Neuronal stem cell (in vitro differentiated cells): ENCODE results near the gene PTPRG.

ENCODE experiments used
- DNase-seq: peaks from one replicate; pipeline ENCODE4 v3.0.0-alpha.2; 2013; ENCODE audit warnings: low spot score
- H2AFZ ChIP-seq: one replicate; pipeline ENCODE4 v1.6.1; 2013; ENCODE audit warnings: mild to moderate bottlenecking, low read length, inconsistent platforms
- H2AK5ac ChIP-seq: 2 replicates; pipeline ENCODE4 v1.6.1; 2013; ENCODE audit warnings: low read depth, mild to moderate bottlenecking, inconsistent platforms, low read length, moderate library complexity, mixed read lengths
- H2BK120ac ChIP-seq: 2 replicates; pipeline ENCODE4 v1.6.1; 2013; ENCODE audit warnings: low read depth, mild to moderate bottlenecking, inconsistent platforms, low read length, moderate library complexity, mixed read lengths
- H2BK12ac ChIP-seq: one replicate; pipeline ENCODE4 v1.6.1; 2013; ENCODE audit warnings: low read length, inconsistent platforms
- H2BK15ac ChIP-seq: 2 replicates; pipeline ENCODE4 v1.6.1; 2013; ENCODE audit warnings: mild to moderate bottlenecking, low read length, inconsistent platforms, mixed read lengths
- H2BK5ac ChIP-seq: one replicate; pipeline ENCODE4 v1.6.1; 2013; ENCODE audit warnings: inconsistent platforms, mild to moderate bottlenecking, low read length, moderate library complexity
- H3K14ac ChIP-seq: one replicate; pipeline ENCODE4 v1.6.1; 2013; ENCODE audit warnings: low read length, inconsistent platforms
- H3K18ac ChIP-seq: 2 replicates; pipeline ENCODE4 v1.6.1; 2013; ENCODE audit warnings: low read length, inconsistent platforms
- H3K23ac ChIP-seq: 2 replicates; pipeline ENCODE4 v1.6.1; 2013; ENCODE audit warnings: low read depth, mild to moderate bottlenecking, mixed read lengths, low read length, inconsistent platforms; ENCODE audit not compliant: poor library complexity
- H3K27ac ChIP-seq: replicated peaks from 3 replicates; pipeline ENCODE4 v1.5.1; 2013; ENCODE audit warnings: low read length, inconsistent platforms
- H3K27me3 ChIP-seq, 3 experiments: 2 replicates each; pipeline ENCODE4 v1.6.1; 2013; ENCODE audit warnings: low read length in 3 of 3, mild to moderate bottlenecking in 2 of 3, inconsistent platforms in 1 of 3, low read depth in 1 of 3, mixed read lengths in 1 of 3, moderate library complexity in 1 of 3; ENCODE audit not compliant: control insufficient read depth in 3 of 3, insufficient read depth in 3 of 3
- H3K36me3 ChIP-seq, 2 donors: replicated peaks in 1 of 2; 2 replicates each; pipeline ENCODE4 v1.6.1; 2013; ENCODE audit warnings: low read length in 2 of 2; ENCODE audit not compliant: control insufficient read depth in 2 of 2, insufficient read depth in 2 of 2
- H3K4ac ChIP-seq: 2 replicates; pipeline ENCODE4 v1.6.1; 2013; ENCODE audit warnings: inconsistent platforms, mild to moderate bottlenecking, low read length, moderate library complexity
- H3K4me1 ChIP-seq, 2 donors: 1 replicate in 1 of 2; 2 replicates in 1 of 2; pipeline ENCODE4 v1.6.1; 2013; ENCODE audit warnings: low read length in 2 of 2, low read depth in 1 of 2; ENCODE audit not compliant: control insufficient read depth in 2 of 2, insufficient read depth in 1 of 2
- H3K4me2 ChIP-seq: one replicate; pipeline ENCODE4 v1.6.1; 2013; ENCODE audit warnings: mild to moderate bottlenecking, low read length, inconsistent platforms; ENCODE audit not compliant: insufficient read depth, poor library complexity, severe bottlenecking
- H3K4me3 ChIP-seq, 2 donors: 2 replicates each; pipeline ENCODE4 v1.5.1; 2013; ENCODE audit warnings: low read length in 2 of 2, mild to moderate bottlenecking in 2 of 2, inconsistent platforms in 1 of 2, moderate library complexity in 1 of 2
- H3K79me1 ChIP-seq: one replicate; pipeline ENCODE4 v1.6.1; 2013; ENCODE audit warnings: low read depth, mild to moderate bottlenecking, inconsistent platforms, low read length, moderate library complexity
- H3K9ac ChIP-seq: one replicate; pipeline ENCODE4 v1.6.1; 2013; ENCODE audit warnings: mild to moderate bottlenecking, low read depth, low read length, inconsistent platforms; ENCODE audit not compliant: poor library complexity
- H3K9me3 ChIP-seq, 2 donors: replicated peaks in 1 of 2; 2 replicates each; pipeline versions ENCODE3 to v1.6.1; 2013; ENCODE audit warnings: low read length in 2 of 2, mild to moderate bottlenecking in 2 of 2, inconsistent platforms in 1 of 2, low read depth in 1 of 2, mixed read lengths in 1 of 2, moderate library complexity in 1 of 2; ENCODE audit not compliant: control insufficient read depth in 2 of 2, insufficient read depth in 1 of 2
- H4K8ac ChIP-seq: one replicate; pipeline ENCODE4 v1.6.1; 2013; ENCODE audit warnings: low read depth, mild to moderate bottlenecking, inconsistent platforms, low read length, moderate library complexity
- H4K91ac ChIP-seq: one replicate; pipeline ENCODE4 v1.6.1; 2013; ENCODE audit warnings: low read length, low read depth, mild to moderate bottlenecking, inconsistent platforms; ENCODE audit not compliant: poor library complexity
- WGBS, 2 donors: extraction: QIAGEN DNeasy Blood & Tissue Kit; methylation state at CpG; one replicate each; pipeline ENCODE4 v1.1.7; 2013; ENCODE audit warnings: missing lambda C conversion rate in 2 of 2, mixed read lengths in 1 of 2; ENCODE audit not compliant: insufficient read length in 2 of 2, insufficient replicate concordance in 1 of 2; ENCODE audit errors: extremely low coverage in 2 of 2; 5-methylcytosine and 5-hydroxymethylcytosine counted together

Gene PTPRG

DNA sequence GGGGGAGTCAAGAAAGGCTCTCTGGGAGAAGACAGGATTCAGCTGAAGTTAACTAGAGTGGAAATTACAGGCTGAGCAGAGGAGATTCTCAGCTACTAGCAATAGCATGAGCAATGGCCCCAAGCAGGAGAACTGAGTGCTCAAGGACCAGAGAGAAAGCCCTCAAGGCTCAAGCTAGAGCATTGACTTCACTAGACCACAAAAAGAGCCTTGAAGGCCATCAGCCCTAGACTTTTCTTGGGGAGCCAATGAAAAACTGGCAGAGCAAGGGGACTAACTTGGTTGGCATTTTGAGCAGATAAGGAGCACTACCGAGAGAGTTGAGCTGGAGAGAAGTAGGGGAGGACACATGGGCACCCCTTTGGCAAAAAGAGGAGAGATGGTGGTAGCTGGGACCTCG, 534.4 kb downstream of the PTPRG start:
- H2BK120ac ChIP-seq: no peak overlapping the region
- H4K91ac ChIP-seq: no peak overlapping the region
- H3K4me3 ChIP-seq: no peak overlapping the region
- H2AFZ ChIP-seq: no peak overlapping the region
- no peaks in the 10 kb centered on the region for H3K4me1 ChIP-seq
- WGBS, 2 donors: no CpG with 5 or more reads among the region's 2 CpGs
- H2BK5ac ChIP-seq: no peak overlapping the region
- H3K79me1 ChIP-seq: no peaks in the 10 kb centered on the region
- no peak overlapping the region for H4K8ac ChIP-seq
- H3K9ac ChIP-seq: no peak overlapping the region
- H2AK5ac ChIP-seq: no peak overlapping the region
- no peak overlapping the region for H2BK12ac ChIP-seq
- H3K4ac ChIP-seq: no peak overlapping the region
- H2BK15ac ChIP-seq: no peak overlapping the region
- H3K27ac ChIP-seq: no peak overlapping the region
- no peaks in the 10 kb centered on the region for H3K9me3 ChIP-seq
- no peak overlapping the region for H3K23ac ChIP-seq
- no peak overlapping the region for H3K4me2 ChIP-seq
- no peak overlapping the region for H3K18ac ChIP-seq
- H3K36me3 ChIP-seq: no peaks in the 10 kb centered on the region
- H3K27me3 ChIP-seq: no peaks in the 10 kb centered on the region
- no peak for DNase-seq
- no peak overlapping the region for H3K14ac ChIP-seq

- H3K18ac ChIP-seq: no peak overlapping the region
- no peak overlapping the region for H2AK5ac ChIP-seq
- no CpG with 5 or more reads among the region's 1 CpG for WGBS, 2 donors
- H3K4me1 ChIP-seq: no peaks in the 10 kb centered on the region
- no peak overlapping the region for H2BK12ac ChIP-seq
- no peaks in the 10 kb centered on the region for H3K79me1 ChIP-seq
- H2BK5ac ChIP-seq: no peak overlapping the region
- no peak overlapping the region for H3K9ac ChIP-seq
- no peak overlapping the region for H3K27ac ChIP-seq
- DNase-seq: no peak
- no peak overlapping the region for H3K4me2 ChIP-seq
- no peak overlapping the region for H4K91ac ChIP-seq
- H3K36me3 ChIP-seq: no peaks in the 10 kb centered on the region
- no peak overlapping the region for H3K23ac ChIP-seq
- H3K4me3 ChIP-seq: no peak overlapping the region
- H4K8ac ChIP-seq: no peak overlapping the region
- no peaks in the 10 kb centered on the region for H3K27me3 ChIP-seq
- no peaks in the 10 kb centered on the region for H3K9me3 ChIP-seq
- H2BK15ac ChIP-seq: no peak overlapping the region
- no peak overlapping the region for H2BK120ac ChIP-seq
- no peak overlapping the region for H3K4ac ChIP-seq
- no peak overlapping the region for H3K14ac ChIP-seq
- H2AFZ ChIP-seq: no peak overlapping the region
Measured at GRCh38 chr3:62096521-62096920, 535.1 kb downstream of the PTPRG start.

- Histone ChIP-seq H2AK5ac (no peak overlapping the region), H3K4me2 (no peak overlapping the region), H3K36me3 (no peaks in the 10 kb centered on the region), H3K79me1 (no peaks in the 10 kb centered on the region), H3K9ac (no peak overlapping the region), H4K91ac (no peak overlapping the region), H3K4ac (no peak overlapping the region), H3K27ac (no peak overlapping the region), H3K27me3 (no peaks in the 10 kb centered on the region), H3K14ac (no peak overlapping the region), H2BK5ac (no peak overlapping the region), H3K23ac (no peak overlapping the region), H3K18ac (no peak overlapping the region), H2BK120ac (no peak overlapping the region), H2BK12ac (no peak overlapping the region), H4K8ac (no peak overlapping the region), H3K9me3 (no peaks in the 10 kb centered on the region), H3K4me3 (no peak overlapping the region), H2AFZ (no peak overlapping the region), H2BK15ac (no peak overlapping the region), H3K4me1 (no peaks in the 10 kb centered on the region)
- no peak for DNase-seq
- WGBS, 2 donors: no CpG with 5 or more reads among the region's 9 CpGs
Measured at GRCh38 chr3:62097121-62097520, 535.8 kb downstream of the PTPRG start.

- DNase-seq: no peak
- Histone ChIP-seq H3K18ac (no peak overlapping the region), H2BK5ac (no peak overlapping the region), H3K4me2 (no peak overlapping the region), H3K14ac (no peak overlapping the region), H2AK5ac (no peak overlapping the region), H3K4me1 (peaks cover 0 to 2% of the 10 kb centered on the region in 2 donors), H2BK12ac (no peak overlapping the region), H3K9ac (no peak overlapping the region), H3K79me1 (no peaks in the 10 kb centered on the region), H3K36me3 (no peaks in the 10 kb centered on the region), H4K8ac (no peak overlapping the region), H3K27me3 (no peaks in the 10 kb centered on the region), H3K4me3 (no peak overlapping the region), H3K9me3 (no peaks in the 10 kb centered on the region), H3K27ac (no peak overlapping the region), H2BK15ac (no peak overlapping the region), H3K4ac (no peak overlapping the region), H4K91ac (no peak overlapping the region), H2AFZ (no peak overlapping the region), H3K23ac (no peak overlapping the region), H2BK120ac (no peak overlapping the region)
- no CpG with 5 or more reads among the region's 4 CpGs for WGBS, 2 donors
Measured at GRCh38 chr3:62098646-62099365, 537.4 kb downstream of the PTPRG start.
